ENCODE measurements around the gene UCN.
"Not testable (repeated sequence)": the region's sequence is repeated elsewhere in the genome, so short reads cannot be mapped to it uniquely, and the experiment has no call there.

DNA sequence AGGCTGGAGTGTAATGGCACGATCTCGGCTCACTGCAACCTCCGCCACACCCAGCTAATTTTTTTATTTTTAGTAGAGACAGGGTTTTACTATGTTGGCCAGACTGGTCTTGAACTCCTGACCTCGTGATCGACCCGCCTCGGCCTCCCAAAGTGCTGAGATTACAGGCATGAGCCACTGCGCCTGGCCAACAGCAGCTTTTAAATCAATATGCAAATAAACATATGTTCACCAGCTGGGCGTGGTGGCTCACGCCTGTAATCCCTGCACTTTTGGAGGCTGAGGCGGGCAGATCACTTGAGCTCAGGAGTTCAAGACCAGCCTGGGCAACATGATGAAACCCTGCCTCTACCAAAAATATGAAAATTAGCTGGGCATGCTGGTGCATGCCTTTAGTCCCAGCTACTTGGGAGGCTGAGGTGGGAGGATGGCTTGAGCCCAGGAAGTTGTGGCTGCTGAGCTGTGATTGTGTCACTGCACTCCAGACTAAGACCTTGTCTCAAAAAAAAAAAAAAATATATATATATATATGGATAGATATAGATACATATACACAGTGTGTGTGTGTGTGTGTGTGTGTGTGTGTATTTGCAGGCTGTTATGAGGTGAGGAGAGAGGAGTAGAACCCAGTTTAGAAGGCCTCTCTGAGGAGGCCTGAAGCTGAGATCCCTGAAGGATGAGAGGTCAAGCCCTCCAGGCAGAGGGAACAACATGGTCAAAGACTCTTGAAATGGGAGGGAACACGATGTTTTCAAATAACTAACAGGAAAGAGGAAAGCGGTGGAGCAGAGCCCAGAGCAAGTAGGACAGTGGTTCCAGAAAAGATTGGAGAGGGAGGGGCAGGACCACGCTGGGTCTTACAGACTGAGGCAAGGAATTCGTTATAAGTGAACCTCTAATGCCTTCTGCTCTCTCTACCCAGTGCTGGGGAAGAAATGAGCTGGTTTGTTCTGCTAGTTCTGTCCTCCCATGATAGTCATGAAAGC, 35.4 kb downstream of the UCN start:
- TF ChIP-seq, protein P1, sequence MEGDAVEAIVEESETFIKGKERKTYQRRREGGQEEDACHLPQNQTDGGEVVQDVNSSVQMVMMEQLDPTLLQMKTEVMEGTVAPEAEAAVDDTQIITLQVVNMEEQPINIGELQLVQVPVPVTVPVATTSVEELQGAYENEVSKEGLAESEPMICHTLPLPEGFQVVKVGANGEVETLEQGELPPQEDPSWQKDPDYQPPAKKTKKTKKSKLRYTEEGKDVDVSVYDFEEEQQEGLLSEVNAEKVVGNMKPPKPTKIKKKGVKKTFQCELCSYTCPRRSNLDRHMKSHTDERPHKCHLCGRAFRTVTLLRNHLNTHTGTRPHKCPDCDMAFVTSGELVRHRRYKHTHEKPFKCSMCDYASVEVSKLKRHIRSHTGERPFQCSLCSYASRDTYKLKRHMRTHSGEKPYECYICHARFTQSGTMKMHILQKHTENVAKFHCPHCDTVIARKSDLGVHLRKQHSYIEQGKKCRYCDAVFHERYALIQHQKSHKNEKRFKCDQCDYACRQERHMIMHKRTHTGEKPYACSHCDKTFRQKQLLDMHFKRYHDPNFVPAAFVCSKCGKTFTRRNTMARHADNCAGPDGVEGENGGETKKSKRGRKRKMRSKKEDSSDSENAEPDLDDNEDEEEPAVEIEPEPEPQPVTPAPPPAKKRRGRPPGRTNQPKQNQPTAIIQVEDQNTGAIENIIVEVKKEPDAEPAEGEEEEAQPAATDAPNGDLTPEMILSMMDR (IDR thresholded peaks at IDR 0.05), result not testable (repeated sequence)
- TF ChIP-seq POLR2A (IDR thresholded peaks at IDR 0.05), result not testable (repeated sequence)

All from uterus (tissue), 2 donors.